Osteoblast (primary cell): Measurements from ENCODE around the gene SCFD1. TPM values are rescaled to one million over a fixed set of nuclear protein-coding genes. Genes with fewer than 3 reads are reported as not detected.
A peak's percentile ranks its signal among the peaks of the same experiment; 100 is the strongest.

Source experiments
- DNase-seq: peaks from one replicate; pipeline ENCODE4 v3.0.0; 2011; ENCODE audit warnings: low spot score, mixed read lengths; ENCODE audit not compliant: insufficient read length; ENCODE audit errors: missing footprints
- H2AFZ ChIP-seq: 2 replicates; pipeline ENCODE4 v1.6.0; 2011; ENCODE audit warnings: mild to moderate bottlenecking, low read length
- H3K27ac ChIP-seq: 2 replicates; pipeline ENCODE4 v1.5.1; 2011; ENCODE audit warnings: mild to moderate bottlenecking, low read depth, low read length, moderate library complexity
- H3K27me3 ChIP-seq: 2 replicates; pipeline ENCODE4 v1.6.0; 2012; ENCODE audit warnings: mild to moderate bottlenecking, control low read depth, inconsistent platforms, low read length, moderate library complexity; ENCODE audit not compliant: insufficient read depth
- H3K36me3 ChIP-seq: 2 replicates; pipeline ENCODE4 v1.5.1; 2011; ENCODE audit warnings: mild to moderate bottlenecking, low read length, control low read depth, moderate library complexity; ENCODE audit not compliant: insufficient read depth
- H3K4me1 ChIP-seq: 2 replicates; pipeline ENCODE4 v1.5.1; 2011; ENCODE audit warnings: mild to moderate bottlenecking, low read length, control low read depth, moderate library complexity; ENCODE audit not compliant: insufficient read depth
- H3K4me2 ChIP-seq: 2 replicates; pipeline ENCODE4 v1.6.0; 2011; ENCODE audit warnings: mild to moderate bottlenecking, low read length; ENCODE audit not compliant: insufficient read depth
- H3K4me3 ChIP-seq: fragments of 200-600 bp; sonication (generic); 3 replicates; pipeline ENCODE4 v1.5.1; 2012; ENCODE audit warnings: mild to moderate bottlenecking, low read length, inconsistent platforms; ENCODE audit not compliant: insufficient read depth
- H3K79me2 ChIP-seq: 2 replicates; pipeline ENCODE4 v1.6.0; 2012; ENCODE audit warnings: mild to moderate bottlenecking, low read length, control low read depth, inconsistent platforms; ENCODE audit not compliant: insufficient read depth
- H3K9me3 ChIP-seq: 2 replicates; pipeline ENCODE4 v1.5.1; 2011; ENCODE audit warnings: low read depth, low read length, control low read depth
- H4K20me1 ChIP-seq: 2 replicates; pipeline ENCODE4 v1.6.0; 2012; ENCODE audit warnings: mild to moderate bottlenecking, low read length, control low read depth; ENCODE audit not compliant: insufficient read depth
- total RNA-seq: library from RNA; depleted of rRNA; stranded (reverse); fragments of >200 nt; gene quantifications from 2 replicates; pipeline ENCODE4 v1.2.3, GENCODE V29; 2012
- TF ChIP-seq, protein P1 (sequence below): IDR thresholded peaks from 2 replicates; pipeline ENCODE4 v1.5.1; 2011; ENCODE audit warnings: mild to moderate bottlenecking, low read depth, low read length, moderate library complexity; ENCODE audit errors: extremely low read depth

Gene SCFD1
- total RNA-seq, 1 donor: 136 TPM

GRCh38 chr14:30657050-30657449, 34.9 kb downstream of the SCFD1 start:
- TF ChIP-seq, protein P1, sequence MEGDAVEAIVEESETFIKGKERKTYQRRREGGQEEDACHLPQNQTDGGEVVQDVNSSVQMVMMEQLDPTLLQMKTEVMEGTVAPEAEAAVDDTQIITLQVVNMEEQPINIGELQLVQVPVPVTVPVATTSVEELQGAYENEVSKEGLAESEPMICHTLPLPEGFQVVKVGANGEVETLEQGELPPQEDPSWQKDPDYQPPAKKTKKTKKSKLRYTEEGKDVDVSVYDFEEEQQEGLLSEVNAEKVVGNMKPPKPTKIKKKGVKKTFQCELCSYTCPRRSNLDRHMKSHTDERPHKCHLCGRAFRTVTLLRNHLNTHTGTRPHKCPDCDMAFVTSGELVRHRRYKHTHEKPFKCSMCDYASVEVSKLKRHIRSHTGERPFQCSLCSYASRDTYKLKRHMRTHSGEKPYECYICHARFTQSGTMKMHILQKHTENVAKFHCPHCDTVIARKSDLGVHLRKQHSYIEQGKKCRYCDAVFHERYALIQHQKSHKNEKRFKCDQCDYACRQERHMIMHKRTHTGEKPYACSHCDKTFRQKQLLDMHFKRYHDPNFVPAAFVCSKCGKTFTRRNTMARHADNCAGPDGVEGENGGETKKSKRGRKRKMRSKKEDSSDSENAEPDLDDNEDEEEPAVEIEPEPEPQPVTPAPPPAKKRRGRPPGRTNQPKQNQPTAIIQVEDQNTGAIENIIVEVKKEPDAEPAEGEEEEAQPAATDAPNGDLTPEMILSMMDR: no peak
- Histone ChIP-seq H3K79me2 (peaks cover 13% of the 10 kb centered on the region), H2AFZ (no peak overlapping the region), H3K4me2 (no peak overlapping the region), H3K9me3 (no peaks in the 10 kb centered on the region), H3K4me3 (no peak overlapping the region), H3K4me1 (no peaks in the 10 kb centered on the region), H3K36me3 (peaks cover 62% of the 10 kb centered on the region), H3K27me3 (no peaks in the 10 kb centered on the region), H3K27ac (peak overlapping the region; percentile 17), H4K20me1 (peaks cover 6% of the 10 kb centered on the region)
- no peak for DNase-seq

DNA sequence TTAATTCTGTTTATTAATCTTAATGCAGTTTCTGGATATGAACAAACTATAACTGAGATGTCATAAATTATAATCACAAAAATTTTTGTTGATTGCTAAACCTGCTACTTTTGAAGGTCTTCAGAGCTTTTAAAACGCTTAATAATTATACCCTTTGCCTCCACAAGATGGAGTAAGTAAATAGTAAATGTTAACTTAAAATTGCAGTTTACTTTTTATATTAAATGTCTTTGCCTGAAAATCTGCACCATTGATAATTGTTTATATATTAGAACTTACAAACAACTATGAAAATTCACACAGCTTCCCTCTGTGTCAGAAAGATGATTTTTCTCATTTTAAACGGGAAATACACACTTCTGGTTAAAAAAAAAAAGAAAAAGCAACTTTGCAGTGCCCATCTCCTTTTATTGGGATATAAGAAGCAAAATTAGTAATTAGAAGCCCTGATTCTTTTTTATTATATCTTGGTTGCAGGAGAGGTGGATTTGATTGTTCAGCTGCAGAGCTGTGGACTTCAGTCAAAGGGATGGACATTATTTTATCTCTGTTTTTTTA, 35.6 kb downstream of the SCFD1 start:
- peaks cover 15% of the 10 kb centered on the region for H3K79me2 ChIP-seq
- no peaks in the 10 kb centered on the region for H3K27me3 ChIP-seq
- peaks cover 59% of the 10 kb centered on the region for H3K36me3 ChIP-seq
- no peaks in the 10 kb centered on the region for H3K4me1 ChIP-seq
- H3K27ac ChIP-seq: no peak overlapping the region
- H3K9me3 ChIP-seq: no peaks in the 10 kb centered on the region
- TF ChIP-seq, protein P1: peak; percentile 40
- no peak overlapping the region for H3K4me2 ChIP-seq
- H2AFZ ChIP-seq: no peak overlapping the region
- H3K4me3 ChIP-seq: no peak overlapping the region
- no peak for DNase-seq
- peaks cover 6% of the 10 kb centered on the region for H4K20me1 ChIP-seq

- Histone ChIP-seq H3K36me3 (peaks cover 54% of the 10 kb centered on the region), H3K4me1 (no peaks in the 10 kb centered on the region), H2AFZ (no peak overlapping the region), H4K20me1 (peaks cover 6% of the 10 kb centered on the region), H3K9me3 (no peaks in the 10 kb centered on the region), H3K27me3 (no peaks in the 10 kb centered on the region), H3K4me2 (no peak overlapping the region), H3K4me3 (no peak overlapping the region), H3K79me2 (peaks cover 15% of the 10 kb centered on the region), H3K27ac (no peak overlapping the region)
- no peak for DNase-seq
- TF ChIP-seq, protein P1: no peak
Measured at GRCh38 chr14:30658645-30659044, 36.5 kb downstream of the SCFD1 start.

- Histone ChIP-seq H3K9me3 (no peaks in the 10 kb centered on the region), H3K4me3 (no peak overlapping the region), H2AFZ (no peak overlapping the region), H3K27ac (no peak overlapping the region), H3K79me2 (peaks cover 2% of the 10 kb centered on the region), H4K20me1 (no peaks in the 10 kb centered on the region), H3K27me3 (no peaks in the 10 kb centered on the region), H3K4me1 (no peaks in the 10 kb centered on the region), H3K36me3 (peaks cover 31% of the 10 kb centered on the region), H3K4me2 (no peak overlapping the region)
- no peak for DNase-seq
- TF ChIP-seq, protein P1: no peak
Measured at GRCh38 chr14:30669594-30669993, 47.5 kb downstream of the SCFD1 start.
